RKO (cell line): ENCODE measurements around the gene EEF2.
"Not testable (repeated sequence)": the region's sequence is repeated elsewhere in the genome, so short reads cannot be mapped to it uniquely, and the experiment has no call there.

Experiments
- DNase-seq: peaks from one replicate; pipeline ENCODE4 v3.0.0-alpha.2; 2016; ENCODE audit warnings: low spot score

Gene EEF2

GRCh38 chr19:3944018-3944721 lies 41.1 kb downstream of the EEF2 start:
- no peak for DNase-seq

GRCh38 chr19:3942790-3943409 lies 42.4 kb downstream of the EEF2 start:
- peak; percentile 66 for DNase-seq

- not testable (repeated sequence) for DNase-seq
These were observed 46.8 kb downstream of the EEF2 start for GRCh38 chr19:3938300-3938950.

DNA sequence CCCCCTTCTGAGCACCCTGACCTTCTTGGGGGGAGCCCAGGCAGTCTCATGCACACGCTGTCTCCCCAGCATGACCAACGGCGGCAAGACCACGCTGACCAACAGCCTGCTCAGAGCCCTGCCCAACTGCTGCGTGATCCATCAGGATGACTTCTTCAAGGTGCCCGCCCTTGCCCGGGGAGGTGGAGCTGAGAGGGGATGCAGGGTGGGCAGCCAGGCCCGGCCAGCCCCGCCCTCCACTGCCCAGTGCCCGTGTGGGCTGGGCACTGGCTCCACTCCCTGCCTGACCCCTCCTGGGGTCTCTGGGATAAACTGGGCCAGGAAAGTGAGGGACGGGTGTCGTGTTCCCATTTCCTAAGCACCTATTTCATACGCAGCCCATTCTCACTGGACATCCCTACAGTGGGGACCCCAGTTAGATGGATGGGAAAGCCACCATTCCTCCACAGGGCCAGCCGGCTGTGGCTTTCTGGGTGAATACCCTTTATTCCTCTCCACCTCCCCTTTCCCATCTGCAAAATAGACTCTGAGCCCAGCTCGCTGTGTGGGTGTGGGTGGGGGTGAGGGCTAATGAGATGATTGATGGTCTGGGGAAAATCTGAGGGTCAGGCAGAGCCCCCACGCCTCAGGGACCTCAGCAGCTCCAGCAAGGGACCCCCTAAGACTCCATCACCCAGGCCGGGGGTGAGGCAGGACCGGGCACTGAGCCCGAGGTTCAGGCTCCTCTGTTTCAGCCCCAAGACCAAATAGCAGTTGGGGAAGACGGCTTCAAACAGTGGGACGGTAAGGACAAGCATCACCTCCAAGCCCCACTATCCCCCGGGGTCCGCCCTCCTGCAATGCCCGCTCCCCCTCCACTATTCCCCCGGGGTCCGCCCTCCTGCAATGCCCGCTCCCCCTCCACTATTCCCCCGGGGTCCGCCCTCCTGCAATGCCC lies 48.5 kb downstream of the EEF2 start:
- DNase-seq = no peak

DNA sequence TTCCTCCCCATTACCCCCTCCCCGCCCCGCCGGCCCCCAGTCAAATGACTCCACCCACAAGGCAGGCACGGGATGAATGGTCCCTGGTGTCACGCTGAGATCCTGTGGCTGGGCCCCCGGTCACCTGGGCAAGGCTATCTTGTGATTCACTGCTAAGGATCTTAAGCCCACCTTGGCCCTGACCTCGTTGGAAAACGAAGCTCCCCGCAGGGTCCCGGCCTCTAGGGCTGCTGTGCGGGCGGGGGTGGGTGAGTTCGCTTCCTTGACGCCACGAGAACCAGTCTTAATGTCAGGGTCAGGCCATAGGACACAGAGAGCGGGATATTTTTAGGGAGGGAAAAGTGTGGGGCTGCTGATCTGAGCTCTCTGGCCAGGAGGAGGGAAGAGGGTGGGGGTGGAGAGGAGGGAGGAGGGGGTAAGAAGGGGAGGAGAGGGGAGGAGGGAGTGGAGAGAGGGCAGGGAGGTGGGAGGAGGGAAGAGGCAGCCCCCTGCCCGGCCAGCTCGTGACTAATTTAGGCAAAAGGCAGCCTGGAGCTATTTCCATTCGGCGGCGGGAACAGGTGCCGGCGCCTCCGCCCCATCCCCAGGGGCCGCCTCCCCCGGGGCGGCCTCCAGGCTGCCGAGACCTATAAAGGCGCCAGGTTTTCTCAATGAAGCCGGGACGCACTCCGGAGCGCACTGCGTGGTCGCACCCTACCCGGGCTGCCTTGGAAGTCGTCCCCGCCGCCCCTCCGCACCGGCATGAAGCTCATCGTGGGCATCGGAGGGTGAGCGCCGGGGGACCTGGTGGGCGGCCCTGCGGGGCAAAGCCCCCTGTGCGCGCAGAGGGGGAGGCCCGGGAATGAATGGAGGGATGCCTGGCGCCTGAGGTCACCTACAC lies 52.1 kb downstream of the EEF2 start, which contains the start of gene NMRK2:
NMRK2 (plus strand) TSS at position 139 of the 880 bp plus-strand sequence; CDS start at position 742, 603 bp downstream.
- no peak for DNase-seq

DNA sequence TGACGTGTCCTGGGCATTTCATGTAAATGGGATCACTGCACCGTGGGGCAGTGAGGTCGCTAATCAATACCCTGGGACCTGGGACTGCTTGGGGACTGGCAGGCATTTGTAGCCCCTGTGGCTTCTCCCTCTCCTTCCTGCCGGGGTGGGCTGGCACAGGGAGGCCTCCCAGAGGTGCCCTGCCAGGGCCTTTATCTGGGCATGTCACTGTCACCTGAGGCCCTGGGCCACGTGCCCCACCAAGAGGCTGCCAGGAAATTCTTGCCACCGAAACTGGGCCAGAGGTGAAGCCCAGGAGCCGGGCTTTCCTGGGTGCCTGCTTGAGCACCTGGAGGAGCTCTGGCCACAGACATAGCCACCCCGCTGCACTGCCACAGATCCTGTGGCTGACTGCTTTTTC lies 54.2 kb downstream of the EEF2 start:
- no peak for DNase-seq
